Spleen (tissue), 11 donors: ENCODE measurements around the gene ALS2. TPM values are rescaled to one million over a fixed set of nuclear protein-coding genes. Genes with fewer than 3 reads are reported as not detected.

Source experiments
- DNase-seq: peaks from one replicate; pipeline ENCODE4 v3.0.0-alpha.2; 2020
- H3K27ac ChIP-seq, 8 donors: fragments of 200-600 bp; sonication (generic) in 7 of 8; 1 replicate in 4 of 8; 2 replicates in 4 of 8; pipeline versions ENCODE4 v1.5.0 to v1.8.0; 2016 to 2021; ENCODE audit warnings: inconsistent platforms in 4 of 8, mild to moderate bottlenecking in 4 of 8, moderate library complexity in 1 of 8
- H3K27me3 ChIP-seq, 7 donors: fragments of 200-600 bp; sonication (generic) in 6 of 7; replicated peaks in 1 of 7; 1 replicate in 4 of 7; 2 replicates in 3 of 7; pipeline versions ENCODE4 v1.5.0 to v1.8.0; 2016 to 2021; ENCODE audit warnings: inconsistent platforms in 3 of 7, mild to moderate bottlenecking in 1 of 7
- H3K36me3 ChIP-seq, 6 donors: fragments of 200-600 bp; sonication (generic) in 5 of 6; 1 replicate in 4 of 6; 2 replicates in 2 of 6; pipeline versions ENCODE4 v1.5.0 to v1.8.0; 2016 to 2021; ENCODE audit warnings: inconsistent platforms in 2 of 6
- H3K4me1 ChIP-seq, 6 donors: fragments of 200-600 bp; sonication (generic) in 5 of 6; 1 replicate in 3 of 6; 2 replicates in 3 of 6; pipeline versions ENCODE4 v1.5.0 to v1.8.0; 2016 to 2021; ENCODE audit warnings: inconsistent platforms in 3 of 6
- H3K4me3 ChIP-seq, 8 donors: fragments of 200-600 bp; sonication (generic) in 7 of 8; 1 replicate in 4 of 8; 2 replicates in 4 of 8; pipeline versions ENCODE4 v1.5.0 to v1.8.0; 2016 to 2021; ENCODE audit warnings: inconsistent platforms in 4 of 8, mild to moderate bottlenecking in 4 of 8, moderate library complexity in 2 of 8
- H3K9me3 ChIP-seq, 8 donors: fragments of 200-600 bp; sonication (generic) in 7 of 8; 1 replicate in 4 of 8; 2 replicates in 4 of 8; pipeline versions ENCODE4 v1.5.0 to v1.8.0; 2016 to 2021; ENCODE audit warnings: inconsistent platforms in 4 of 8
- POLR2A ChIP-seq, 3 donors: fragments of 450-650 bp; IDR thresholded peaks; one replicate each; pipeline ENCODE4 v1.5.1; 2017; ENCODE audit warnings: antibody characterized with exemption in 3 of 3, mild to moderate bottlenecking in 1 of 3
- POLR2AphosphoS5 ChIP-seq, 3 donors: sonication (generic); formaldehyde crosslinking; IDR thresholded peaks; one replicate each; pipeline ENCODE4 v1.5.1; 2017; ENCODE audit warnings: antibody characterized with exemption in 3 of 3
- WGBS, 5 donors: extraction: QIAGEN DNeasy Blood & Tissue Kit in 3 of 5; methylation state at CpG; one replicate each; pipeline versions ENCODE4 v1.1.5 to v1.1.7; 2013 to 2018; 5-methylcytosine and 5-hydroxymethylcytosine counted together
- intact Hi-C: fragments of 100-400 bp; cut with DNase I; formaldehyde crosslinking; loops from one replicate; pipeline ENCODE4 v1.15.0; 2023; ENCODE audit warnings: low total_unique reads
- polyA plus RNA-seq, 3 donors: library from polyadenylated mRNA; stranded (reverse); fragments of 200-250 nt; gene quantifications; one replicate each; pipeline ENCODE4 v1.2.1, GENCODE V29; 2013
- total RNA-seq, 7 donors: library from RNA; depleted of rRNA in 3 of 7; stranded (reverse); fragments of >200 nt in 3 of 7; fragmentation: NEBNext Ultra II Directional in 4 of 7; extraction: Animal tissue kit (Norgen Biotek cat#: 25700) in 4 of 7; gene quantifications; one replicate each; pipeline versions ENCODE4 v1.1.0 to v1.2.1, GENCODE V29; 2016 to 2021
- TF ChIP-seq, protein P1 (sequence below), 11 experiments: fragments of 200-600 bp in 7 of 11; fragments of 450-650 bp in 4 of 11; sonication (generic) in 4 of 11; IDR thresholded peaks in 8 of 11; conservative IDR thresholded peaks in 3 of 11; 1 replicate in 7 of 11; 2 replicates in 4 of 11; pipeline versions ENCODE4 v1.4.0 to v1.8.0; 2016 to 2021; ENCODE audit warnings: antibody characterized with exemption in 11 of 11, inconsistent platforms in 4 of 11, mild to moderate bottlenecking in 1 of 11
- donor health status: healthy with polysubstance abuse.
- donor health status: DM: no; HTN: no; CAD: no; lungs with moderate emphysema.
- donor health status: DM: no; HTN: no; CAD: no.
- donor health status: Bipolar disorder and iron deficiency.
- donor health status: healthy.
- donor health status: DM: no; HTN: no; CAD: no.
- donor health status: DM: yes; HTN: yes; CAD: no.

The ALS2 gene
- total and polyA plus RNA-seq, 10 donors = 2.7 to 32.7 (median 16.0) TPM

DNA sequence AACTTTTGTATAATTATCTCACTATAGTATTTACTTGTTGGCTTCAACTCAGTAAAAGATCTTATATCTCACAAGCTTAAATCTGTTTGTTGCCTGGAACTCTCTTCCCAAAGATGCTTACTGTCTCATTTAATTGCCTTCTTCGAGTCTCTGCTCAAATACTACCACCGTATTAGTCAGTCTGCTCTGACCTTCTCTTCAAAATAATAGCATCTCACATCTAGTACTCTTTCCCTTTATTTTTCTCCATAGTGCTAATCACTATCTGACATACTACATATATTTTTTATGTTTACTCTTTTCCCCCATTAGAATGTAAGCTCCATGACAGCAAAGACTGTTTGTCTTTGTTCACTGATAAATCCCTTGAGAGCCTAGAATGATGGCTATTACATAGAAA is 71.7 kb downstream of the ALS2 start:
- intact Hi-C loops = no loop called here
- WGBS, 5 donors = 77 to 94% (median 89%) methylated on average over 2 of the region's 2 CpGs
- no peaks in the 10 kb centered on the region for H3K9me3 ChIP-seq
- H3K27ac ChIP-seq = no peak overlapping the region
- H3K4me3 ChIP-seq = no peak overlapping the region
- TF ChIP-seq, protein P1, sequence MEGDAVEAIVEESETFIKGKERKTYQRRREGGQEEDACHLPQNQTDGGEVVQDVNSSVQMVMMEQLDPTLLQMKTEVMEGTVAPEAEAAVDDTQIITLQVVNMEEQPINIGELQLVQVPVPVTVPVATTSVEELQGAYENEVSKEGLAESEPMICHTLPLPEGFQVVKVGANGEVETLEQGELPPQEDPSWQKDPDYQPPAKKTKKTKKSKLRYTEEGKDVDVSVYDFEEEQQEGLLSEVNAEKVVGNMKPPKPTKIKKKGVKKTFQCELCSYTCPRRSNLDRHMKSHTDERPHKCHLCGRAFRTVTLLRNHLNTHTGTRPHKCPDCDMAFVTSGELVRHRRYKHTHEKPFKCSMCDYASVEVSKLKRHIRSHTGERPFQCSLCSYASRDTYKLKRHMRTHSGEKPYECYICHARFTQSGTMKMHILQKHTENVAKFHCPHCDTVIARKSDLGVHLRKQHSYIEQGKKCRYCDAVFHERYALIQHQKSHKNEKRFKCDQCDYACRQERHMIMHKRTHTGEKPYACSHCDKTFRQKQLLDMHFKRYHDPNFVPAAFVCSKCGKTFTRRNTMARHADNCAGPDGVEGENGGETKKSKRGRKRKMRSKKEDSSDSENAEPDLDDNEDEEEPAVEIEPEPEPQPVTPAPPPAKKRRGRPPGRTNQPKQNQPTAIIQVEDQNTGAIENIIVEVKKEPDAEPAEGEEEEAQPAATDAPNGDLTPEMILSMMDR (IDR thresholded peaks at IDR 0.05 in 8 of 11, conservative IDR thresholded peaks at IDR 0.05 in 3 of 11) = no peak
- TF ChIP-seq POLR2A (IDR thresholded peaks at IDR 0.05) = no peak
- TF ChIP-seq POLR2AphosphoS5 (IDR thresholded peaks at IDR 0.05) = no peak
- no peak for DNase-seq
- H3K36me3 ChIP-seq = peaks cover 3 to 79% (median 29%) of the 10 kb centered on the region in 6 donors
- no peaks in the 10 kb centered on the region for H3K4me1 ChIP-seq
- no peaks in the 10 kb centered on the region for H3K27me3 ChIP-seq

DNA sequence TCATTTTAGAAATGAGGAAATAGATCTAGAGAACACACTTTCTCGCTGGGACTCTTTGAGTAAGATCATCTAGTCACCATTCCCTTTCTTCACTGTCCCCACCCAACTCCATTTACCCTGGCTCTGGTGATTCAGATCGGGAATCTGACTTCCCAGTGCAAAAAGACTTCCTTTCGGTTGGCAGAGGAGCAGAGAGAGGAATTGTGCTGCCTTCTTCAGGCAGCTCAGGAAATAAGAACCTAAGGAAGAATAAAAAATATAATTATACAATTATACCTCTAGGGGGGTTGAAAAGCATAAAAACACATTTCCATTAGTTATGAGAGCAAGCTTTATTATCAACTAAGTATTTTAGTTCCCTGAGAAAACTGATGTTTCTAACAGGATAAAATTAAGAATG is 73.0 kb downstream of the ALS2 start:
- Histone ChIP-seq H3K4me1 (no peaks in the 10 kb centered on the region), H3K27ac (no peak overlapping the region), H3K9me3 (no peaks in the 10 kb centered on the region), H3K27me3 (no peaks in the 10 kb centered on the region), H3K4me3 (no peak overlapping the region), H3K36me3 (peaks cover 3 to 83% (median 35%) of the 10 kb centered on the region in 6 donors)
- WGBS, 5 donors = 79 to 86% (median 82%) methylated on average over 3 of the region's 3 CpGs
- DNase-seq = no peak
- TF ChIP-seq POLR2A (IDR thresholded peaks at IDR 0.05) (no peak), POLR2AphosphoS5 (IDR thresholded peaks at IDR 0.05) (no peak)
- TF ChIP-seq, protein P1 (IDR thresholded peaks at IDR 0.05 in 8 of 11, conservative IDR thresholded peaks at IDR 0.05 in 3 of 11) = no peak
- intact Hi-C loops = no loop called here

DNA sequence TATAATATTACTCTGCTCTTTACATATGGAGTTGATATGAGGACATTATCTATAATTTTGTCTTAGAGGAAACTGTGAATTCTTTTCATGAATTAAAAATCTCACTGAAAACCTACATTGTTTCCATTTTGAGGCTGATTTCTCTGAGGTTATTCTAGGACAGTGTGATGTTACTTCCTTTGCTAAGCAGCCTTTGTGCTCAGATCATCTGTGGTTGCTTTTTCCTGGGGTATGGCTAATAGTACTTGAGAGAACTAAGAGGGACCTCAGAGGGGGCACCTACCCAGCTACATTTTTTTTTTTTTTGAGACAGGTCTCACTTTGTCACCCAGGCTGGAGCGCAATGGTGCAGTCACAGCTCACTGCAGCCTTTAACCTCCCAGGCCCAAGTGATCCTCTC is 73.6 kb downstream of the ALS2 start:
- H3K36me3 ChIP-seq = peaks cover 3 to 87% (median 37%) of the 10 kb centered on the region in 6 donors
- intact Hi-C loops = no loop called here
- no peaks in the 10 kb centered on the region for H3K4me1 ChIP-seq
- no peak for DNase-seq
- TF ChIP-seq POLR2A (IDR thresholded peaks at IDR 0.05) (no peak), POLR2AphosphoS5 (IDR thresholded peaks at IDR 0.05) (no peak)
- TF ChIP-seq, protein P1 (IDR thresholded peaks at IDR 0.05 in 8 of 11, conservative IDR thresholded peaks at IDR 0.05 in 3 of 11) = no peak
- 90 to 100% (median 100%) methylated on average over 1 of the region's 1 CpG for WGBS, 5 donors
- no peaks in the 10 kb centered on the region for H3K9me3 ChIP-seq
- H3K4me3 ChIP-seq = no peak overlapping the region
- H3K27ac ChIP-seq = no peak overlapping the region
- H3K27me3 ChIP-seq = no peaks in the 10 kb centered on the region

DNA sequence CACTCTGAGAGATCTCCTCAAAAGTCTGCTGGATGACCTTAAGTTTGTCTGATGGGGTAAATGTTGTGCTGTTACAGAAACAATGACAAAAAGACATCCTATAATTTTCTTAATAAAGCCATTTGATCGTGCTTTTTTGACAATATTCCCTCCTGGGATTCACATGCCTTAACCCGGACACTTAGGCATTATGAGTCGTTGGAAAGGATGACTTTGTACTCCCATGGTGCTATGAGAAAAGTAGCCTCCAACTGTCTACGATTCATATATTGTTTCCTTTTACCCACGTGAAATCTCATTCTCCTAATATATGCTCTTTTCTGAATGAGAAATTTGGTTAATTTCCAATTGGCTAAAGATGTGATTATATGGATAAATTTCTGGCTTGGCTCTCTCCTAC is 76.2 kb downstream of the ALS2 start:
- Histone ChIP-seq H3K36me3 (peaks cover 0 to 96% (median 30%) of the 10 kb centered on the region in 6 donors), H3K9me3 (no peaks in the 10 kb centered on the region), H3K4me1 (no peaks in the 10 kb centered on the region), H3K27ac (no peak overlapping the region), H3K27me3 (no peaks in the 10 kb centered on the region), H3K4me3 (no peak overlapping the region)
- TF ChIP-seq POLR2A (IDR thresholded peaks at IDR 0.05) (no peak), POLR2AphosphoS5 (IDR thresholded peaks at IDR 0.05) (no peak)
- no peak for DNase-seq
- intact Hi-C loops = no loop called here
- 91 to 96% (median 95%) methylated on average over 5 of the region's 5 CpGs for WGBS, 5 donors

DNA sequence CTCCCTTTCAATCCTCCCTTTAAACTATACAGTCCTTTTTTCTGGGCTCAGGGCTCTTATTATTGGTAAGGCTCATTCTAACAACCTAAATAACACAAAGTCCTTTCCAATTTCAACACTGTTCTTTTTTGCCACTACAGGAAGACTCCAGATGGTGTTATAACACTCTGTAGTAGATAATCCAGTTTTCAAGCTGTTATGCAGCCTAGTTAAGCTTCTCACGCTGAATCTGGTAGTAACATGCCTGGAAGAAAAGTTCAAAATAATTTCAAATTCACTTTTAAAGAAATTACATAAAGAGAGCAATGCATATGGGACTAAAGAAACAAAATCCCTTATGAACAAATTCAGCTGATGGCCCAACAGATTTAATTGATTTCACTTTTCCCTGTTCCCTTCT is 79.1 kb downstream of the ALS2 start:
- WGBS, 5 donors = 92 to 100% (median 93%) methylated on average over 1 of the region's 1 CpG
- intact Hi-C loops = no loop called here
- Histone ChIP-seq H3K27me3 (no peaks in the 10 kb centered on the region), H3K4me1 (peaks cover 0 to 8% (median 0%) of the 10 kb centered on the region in 6 donors), H3K9me3 (no peaks in the 10 kb centered on the region), H3K36me3 (peaks cover 0 to 67% (median 22%) of the 10 kb centered on the region in 6 donors), H3K4me3 (no peak overlapping the region), H3K27ac (peak overlapping the region in 1 of 8 donors; percentile 12)
- no peak for DNase-seq
- TF ChIP-seq POLR2A (IDR thresholded peaks at IDR 0.05) (no peak), POLR2AphosphoS5 (IDR thresholded peaks at IDR 0.05) (no peak)
- TF ChIP-seq, protein P1 (IDR thresholded peaks at IDR 0.05 in 8 of 11, conservative IDR thresholded peaks at IDR 0.05 in 3 of 11) = no peak
